K562 (cell line): Measurements from ENCODE around the gene GPER1. TPM values are rescaled to one million over a fixed set of nuclear protein-coding genes. Genes with fewer than 3 reads are reported as not detected.

Source experiments
- ATF1 ChIP-seq, 2 experiments: fragments of 450-650 bp in 1 of 2; IDR thresholded peaks; 2 replicates each; pipeline ENCODE4 v1.6.1; 2016; ENCODE audit warnings: missing compliant biosample characterization in 1 of 2, missing genetic modification characterization in 1 of 2
- CGGBP1 ChIP-seq: fragments of 250-450 bp; sonication (Bioruptor Pico); IDR thresholded peaks from 2 replicates; pipeline ENCODE4 v1.9.0; 2021; ENCODE audit warnings: mild to moderate bottlenecking
- ELK1 ChIP-seq: sonication (generic); formaldehyde crosslinking; IDR thresholded peaks from 2 replicates; pipeline ENCODE4 v1.8.1; 2022; ENCODE audit warnings: missing genetic modification reagents
- ETS2 ChIP-seq: IDR thresholded peaks from 2 replicates; pipeline ENCODE4 v1.6.1; 2016; ENCODE audit warnings: borderline replicate concordance, missing genetic modification characterization, mild to moderate bottlenecking, moderate library complexity, missing compliant biosample characterization; ENCODE audit not compliant: poor library complexity, severe bottlenecking
- ETV6 ChIP-seq, 3 experiments: fragments of 150-350 bp in 1 of 3; sonication (generic) in 1 of 3; formaldehyde crosslinking in 1 of 3; IDR thresholded peaks; 2 replicates each; pipeline versions ENCODE4 v1.6.1 to v1.8.0; 2014 to 2022; ENCODE audit warnings: borderline replicate concordance in 2 of 3, low read depth in 2 of 3, antibody characterized with exemption in 1 of 3, low read length in 1 of 3, mild to moderate bottlenecking in 1 of 3, missing genetic modification reagents in 1 of 3
- FOXK1 ChIP-seq: sonication (generic); formaldehyde crosslinking; IDR thresholded peaks from 2 replicates; pipeline ENCODE4 v1.8.0; 2022; ENCODE audit warnings: missing genetic modification reagents, mild to moderate bottlenecking, borderline replicate concordance
- HBP1 ChIP-seq: fragments of 450-650 bp; formaldehyde crosslinking; IDR thresholded peaks from 2 replicates; pipeline ENCODE4 v1.4.0; 2022; ENCODE audit warnings: missing genetic modification characterization
- KLF13 ChIP-seq: fragments of 450-650 bp; IDR thresholded peaks from 2 replicates; pipeline ENCODE4 v1.6.1; 2016; ENCODE audit warnings: missing genetic modification characterization, low read depth, mild to moderate bottlenecking, missing compliant biosample characterization, moderate library complexity, borderline replicate concordance
- MCM7 ChIP-seq, 2 experiments: fragments of 450-650 bp; IDR thresholded peaks; 2 replicates each; pipeline ENCODE4 v1.6.1; 2016 to 2018
- NKRF ChIP-seq: fragments of 450-650 bp; IDR thresholded peaks from 2 replicates; pipeline ENCODE4 v1.6.1; 2016; ENCODE audit warnings: borderline replicate concordance
- PCBP1 ChIP-seq: fragments of 200-400 bp; formaldehyde crosslinking; IDR thresholded peaks from 2 replicates; pipeline ENCODE4 v1.6.1; 2018; ENCODE audit warnings: mild to moderate bottlenecking, low read depth, low read length; ENCODE audit not compliant: poor library complexity, severe bottlenecking
- POLR2B ChIP-seq: fragments of 450-650 bp; IDR thresholded peaks from 2 replicates; pipeline ENCODE4 v1.6.1; 2018; ENCODE audit warnings: low read depth; ENCODE audit not compliant: partially characterized antibody
- RFX1 ChIP-seq: fragments of 450-650 bp; IDR thresholded peaks from 2 replicates; pipeline ENCODE4 v1.6.1; 2016; ENCODE audit warnings: mild to moderate bottlenecking, moderate library complexity
- SP1 ChIP-seq: sonication (generic); formaldehyde crosslinking; IDR thresholded peaks from 2 replicates; pipeline ENCODE4 v1.8.1; 2022; ENCODE audit warnings: mild to moderate bottlenecking, missing genetic modification reagents
- ZNF146 ChIP-seq: IDR thresholded peaks from one replicate; pipeline ENCODE4 v1.6.1; 2018; ENCODE audit warnings: missing compliant biosample characterization; ENCODE audit not compliant: unreplicated experiment
- ZNF512 ChIP-seq: IDR thresholded peaks from 2 replicates; pipeline ENCODE4 v1.6.1; 2016; ENCODE audit warnings: missing genetic modification characterization, missing compliant biosample characterization
- ZNF695 ChIP-seq: fragments of 450-650 bp; formaldehyde crosslinking; IDR thresholded peaks from 2 replicates; pipeline ENCODE4 v1.4.0; 2020; ENCODE audit warnings: mild to moderate bottlenecking, moderate library complexity
- polyA plus RNA-seq, 8 experiments: library from polyadenylated mRNA; depleted of rRNA in 4 of 8; stranded (reverse) in 5 of 8; unstranded in 3 of 8; fragments of >200 nt; fragmentation: Nextera tagmentation in 2 of 8; fragmentation: Illumina TruSeq in 1 of 8; extraction: Ambion mirVana in 2 of 8; extraction: Trizol in 1 of 8; gene quantifications; 2 replicates each; pipeline versions ENCODE4 v1.2.1 to v1.2.3, GENCODE V29; 2011 to 2014; ENCODE audit warnings: inconsistent platforms in 1 of 8, missing spikeins in 1 of 8
- total RNA-seq, 7 experiments: library from RNA; depleted of rRNA in 6 of 7; stranded (reverse); fragments of >200 nt in 6 of 7; fragmentation: Illumina TruSeq in 2 of 7; extraction: Trizol in 2 of 7; gene quantifications; 2 replicates each; pipeline versions ENCODE4 v1.2.1 to v1.2.3, GENCODE V29; 2011 to 2021; ENCODE audit warnings: low replicate concordance in 1 of 7

Gene GPER1
- total and polyA plus RNA-seq, 9 of the 15 experiments (the other 6 are each of a cell fraction or from before 2014, with no cell fraction given), result 0.04 to 0.09 (median 0.08) TPM; not detected in 6

GRCh38 chr7:1044189-1045068 lies 43.5 kb upstream of the GPER1 start, which contains the start of gene GPR146 (continued):
- TF ChIP-seq NKRF, result no peak
- no peak for TF ChIP-seq ZNF146 (CRISPR knock-in tag)
- TF ChIP-seq RFX1, result no peak
- TF ChIP-seq ZNF695 (CRISPR knock-in tag), result no peak
- TF ChIP-seq ETV6 (IDR thresholded peaks at IDR 0.05; ENCODE audit: borderline replicate concordance in 1 of 2, low read depth in 2 of 2, low read length in 1 of 2), result no peak
- no peak for TF ChIP-seq ETV6 (CRISPR knock-in tag; IDR thresholded peaks at IDR 0.05; ENCODE audit: borderline replicate concordance)
- TF ChIP-seq SP1, result peak; percentile 26; the same call in 1 of the 2 replicates
- TF ChIP-seq CGGBP1 (CRISPR knock-in tag), result no peak
- TF ChIP-seq PCBP1, result no peak
- no peak; the same call in 1 of the 2 replicates for TF ChIP-seq KLF13 (tag)
- no peak for TF ChIP-seq ATF1 (CRISPR knock-in tag; IDR thresholded peaks at IDR 0.05)
- TF ChIP-seq ATF1 (tag; IDR thresholded peaks at IDR 0.05), result no peak; the same call in 1 of the 2 replicates
- TF ChIP-seq ELK1 (CRISPR knock-in tag), result no peak
- TF ChIP-seq ZNF512, result no peak
- no peak for TF ChIP-seq ETS2 (tag)
- TF ChIP-seq MCM7 (IDR thresholded peaks at IDR 0.05), result no peak
- no peak for TF ChIP-seq HBP1 (CRISPR knock-in tag)
- TF ChIP-seq FOXK1 (CRISPR knock-in tag), result no peak
- TF ChIP-seq POLR2B, result no peak
